DOHH2 (cell line): Measurements from ENCODE around the gene USP8.

Experiments used
- H3F3A ChIP-seq: fragments of 200-600 bp; sonication (generic), shearing (Covaris generic); 2 replicates; pipeline ENCODE4 v1.6.0; 2016; ENCODE audit warnings: antibody characterized with exemption, mild to moderate bottlenecking; ENCODE audit not compliant: control insufficient read depth, insufficient read depth
- H3K27ac ChIP-seq: fragments of 200-600 bp; sonication (generic); 2 replicates; pipeline ENCODE4 v1.5.1; 2014; ENCODE audit warnings: low read depth, mild to moderate bottlenecking, low read length, moderate library complexity
- H3K27me3 ChIP-seq: fragments of 200-600 bp; sonication (generic); 2 replicates; pipeline ENCODE4 v1.6.1; 2014; ENCODE audit warnings: mild to moderate bottlenecking, low read length, mixed read lengths; ENCODE audit not compliant: control insufficient read depth
- H3K36me3 ChIP-seq: fragments of 200-600 bp; sonication (generic); 2 replicates; pipeline ENCODE4 v1.6.1; 2014; ENCODE audit warnings: mild to moderate bottlenecking, low read length, moderate library complexity, mixed read lengths; ENCODE audit not compliant: control insufficient read depth
- H3K4me1 ChIP-seq: fragments of 200-600 bp; sonication (generic); 2 replicates; pipeline ENCODE4 v1.6.1; 2014; ENCODE audit warnings: mild to moderate bottlenecking, low read length, mixed read lengths; ENCODE audit not compliant: control insufficient read depth
- H3K4me2 ChIP-seq: fragments of 200-600 bp; sonication (generic); 2 replicates; pipeline ENCODE4 v1.6.0; 2014; ENCODE audit warnings: mild to moderate bottlenecking, low read length, moderate library complexity
- H3K4me3 ChIP-seq: fragments of 200-600 bp; sonication (generic); 2 replicates; pipeline ENCODE4 v1.5.1; 2014; ENCODE audit warnings: mild to moderate bottlenecking, low read length, mixed read lengths
- H3K79me2 ChIP-seq: fragments of 200-600 bp; sonication (generic); 2 replicates; pipeline ENCODE4 v1.6.1; 2014; ENCODE audit warnings: mild to moderate bottlenecking, low read length, mixed read lengths; ENCODE audit not compliant: control insufficient read depth
- H3K9me2 ChIP-seq: fragments of 200-600 bp; sonication (generic); replicated peaks from 2 replicates; pipeline ENCODE4 v1.6.1; 2014; ENCODE audit warnings: mild to moderate bottlenecking, low read length, mixed read lengths; ENCODE audit not compliant: control insufficient read depth
- H3K9me3 ChIP-seq: fragments of 200-600 bp; sonication (generic); 2 replicates; pipeline ENCODE4 v1.6.1; 2014; ENCODE audit warnings: antibody characterized with exemption, low read length, mixed read lengths; ENCODE audit not compliant: control insufficient read depth, insufficient read depth
- H4K20me1 ChIP-seq: fragments of 200-600 bp; sonication (generic); 2 replicates; pipeline ENCODE4 v1.6.0; 2014; ENCODE audit warnings: low read depth, mild to moderate bottlenecking, antibody characterized with exemption, low read length, moderate library complexity; ENCODE audit not compliant: control insufficient read depth, insufficient read depth
- EZH2phosphoT487 ChIP-seq: fragments of 200-600 bp; sonication (generic); IDR thresholded peaks from 2 replicates; pipeline ENCODE4 v1.6.1; 2017; ENCODE audit warnings: borderline replicate concordance, mild to moderate bottlenecking, antibody characterized with exemption, low read length, moderate library complexity, mixed read lengths
- TF ChIP-seq, protein P1 (sequence below): fragments of 200-600 bp; sonication (generic); IDR thresholded peaks from one replicate; pipeline ENCODE4 v1.5.1; 2014; ENCODE audit warnings: antibody characterized with exemption, mild to moderate bottlenecking, low read depth, low read length; ENCODE audit not compliant: poor library complexity, severe bottlenecking

USP8 gene

DNA sequence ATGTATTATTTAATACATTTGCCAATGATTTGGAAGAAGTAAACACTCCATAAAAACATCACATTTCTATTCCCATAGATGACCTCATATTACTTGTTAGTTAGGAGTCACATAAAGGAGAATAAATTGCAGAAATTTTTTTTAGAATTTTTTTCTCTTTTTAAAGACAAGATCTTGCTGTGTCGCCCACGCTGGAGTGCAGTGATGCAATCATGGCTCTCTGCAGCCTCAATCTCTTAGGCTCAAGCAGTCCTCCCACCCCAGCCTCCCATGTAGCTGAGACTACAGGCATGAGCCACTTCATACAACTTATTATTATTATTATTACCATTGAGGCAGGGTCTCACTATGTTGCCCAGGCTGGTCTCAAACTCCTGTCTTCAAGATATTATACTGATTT, 12.3 kb upstream of the USP8 start:
- no peaks in the 10 kb centered on the region for H4K20me1 ChIP-seq
- no peak overlapping the region for H3K4me3 ChIP-seq
- H3K9me3 ChIP-seq = no peaks in the 10 kb centered on the region
- no peaks in the 10 kb centered on the region for H3K9me2 ChIP-seq
- H3K36me3 ChIP-seq = no peaks in the 10 kb centered on the region
- peaks cover 13% of the 10 kb centered on the region for H3K27me3 ChIP-seq
- no peak overlapping the region for H3K27ac ChIP-seq
- H3F3A ChIP-seq = no peaks in the 10 kb centered on the region
- TF ChIP-seq, protein P1, sequence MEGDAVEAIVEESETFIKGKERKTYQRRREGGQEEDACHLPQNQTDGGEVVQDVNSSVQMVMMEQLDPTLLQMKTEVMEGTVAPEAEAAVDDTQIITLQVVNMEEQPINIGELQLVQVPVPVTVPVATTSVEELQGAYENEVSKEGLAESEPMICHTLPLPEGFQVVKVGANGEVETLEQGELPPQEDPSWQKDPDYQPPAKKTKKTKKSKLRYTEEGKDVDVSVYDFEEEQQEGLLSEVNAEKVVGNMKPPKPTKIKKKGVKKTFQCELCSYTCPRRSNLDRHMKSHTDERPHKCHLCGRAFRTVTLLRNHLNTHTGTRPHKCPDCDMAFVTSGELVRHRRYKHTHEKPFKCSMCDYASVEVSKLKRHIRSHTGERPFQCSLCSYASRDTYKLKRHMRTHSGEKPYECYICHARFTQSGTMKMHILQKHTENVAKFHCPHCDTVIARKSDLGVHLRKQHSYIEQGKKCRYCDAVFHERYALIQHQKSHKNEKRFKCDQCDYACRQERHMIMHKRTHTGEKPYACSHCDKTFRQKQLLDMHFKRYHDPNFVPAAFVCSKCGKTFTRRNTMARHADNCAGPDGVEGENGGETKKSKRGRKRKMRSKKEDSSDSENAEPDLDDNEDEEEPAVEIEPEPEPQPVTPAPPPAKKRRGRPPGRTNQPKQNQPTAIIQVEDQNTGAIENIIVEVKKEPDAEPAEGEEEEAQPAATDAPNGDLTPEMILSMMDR = no peak
- no peak for TF ChIP-seq EZH2phosphoT487
- H3K79me2 ChIP-seq = no peaks in the 10 kb centered on the region
- no peak overlapping the region for H3K4me2 ChIP-seq
- no peaks in the 10 kb centered on the region for H3K4me1 ChIP-seq

DNA sequence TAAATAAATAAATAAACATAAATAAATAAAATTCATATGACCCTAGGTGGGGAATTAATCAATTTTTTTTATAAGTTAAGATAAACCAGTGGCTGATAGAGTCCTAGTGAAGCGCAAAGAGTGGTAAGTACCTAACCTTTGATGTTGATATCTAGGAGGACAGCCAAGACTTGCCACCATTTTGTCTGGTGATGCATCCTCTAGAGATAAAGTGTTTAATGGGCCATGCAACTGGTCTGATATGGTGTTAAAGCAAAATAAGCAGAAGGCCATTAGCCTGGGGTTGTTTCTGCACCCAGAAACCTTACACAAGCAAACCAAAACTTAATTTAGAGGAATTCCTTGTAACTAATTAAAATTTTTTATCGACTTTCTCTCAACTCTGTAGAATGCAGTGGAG, 9.6 kb upstream of the USP8 start:
- Histone ChIP-seq H3K27ac (no peak overlapping the region), H3F3A (no peaks in the 10 kb centered on the region), H3K4me3 (no peak overlapping the region), H3K79me2 (no peaks in the 10 kb centered on the region), H3K4me1 (no peaks in the 10 kb centered on the region), H4K20me1 (no peaks in the 10 kb centered on the region), H3K27me3 (peaks cover 5% of the 10 kb centered on the region; the same call in 1 of the 2 replicates), H3K9me2 (no peaks in the 10 kb centered on the region), H3K36me3 (no peaks in the 10 kb centered on the region), H3K9me3 (no peaks in the 10 kb centered on the region), H3K4me2 (no peak overlapping the region)
- TF ChIP-seq EZH2phosphoT487 = no peak
- TF ChIP-seq, protein P1 = no peak

DNA sequence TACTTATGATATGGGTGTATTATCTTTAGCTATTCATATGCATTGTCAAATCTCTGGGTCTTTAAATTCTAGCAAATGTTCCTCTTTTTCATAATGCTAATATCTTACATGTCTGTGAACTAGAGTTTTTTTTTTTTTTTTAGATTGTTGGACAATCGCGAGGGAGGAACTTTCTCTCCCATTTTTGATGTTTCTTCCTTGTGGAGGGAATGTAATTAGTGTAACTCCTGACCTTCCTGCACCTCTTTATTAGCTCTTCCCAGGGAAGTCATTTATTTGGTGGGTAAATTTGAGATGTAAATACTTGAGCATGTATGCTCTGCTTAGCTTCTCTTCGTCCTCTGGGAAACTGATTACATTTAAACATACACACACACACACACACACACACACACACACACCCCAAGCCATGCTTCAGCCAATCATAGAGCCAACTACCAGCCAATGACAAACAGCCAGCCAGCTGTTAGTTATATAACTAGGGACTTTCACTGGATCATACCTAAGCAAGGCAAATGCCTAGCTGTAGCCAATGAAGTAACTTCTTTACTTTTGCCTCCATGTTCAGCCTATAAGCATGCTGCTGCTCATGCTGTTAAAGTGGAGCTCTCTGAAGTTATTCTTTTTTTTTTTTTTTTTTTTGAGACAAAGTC, 8.3 kb upstream of the USP8 start:
- Histone ChIP-seq H4K20me1 (no peaks in the 10 kb centered on the region), H3K79me2 (no peaks in the 10 kb centered on the region), H3K4me2 (no peak overlapping the region), H3K9me2 (no peaks in the 10 kb centered on the region), H3K4me1 (no peaks in the 10 kb centered on the region), H3K4me3 (no peak overlapping the region), H3F3A (no peaks in the 10 kb centered on the region), H3K27me3 (no peaks in the 10 kb centered on the region), H3K36me3 (no peaks in the 10 kb centered on the region), H3K27ac (no peak overlapping the region), H3K9me3 (no peaks in the 10 kb centered on the region)
- TF ChIP-seq, protein P1 = no peak
- TF ChIP-seq EZH2phosphoT487 = no peak
